Osteoblast (primary cell): ENCODE data around the gene RNMT. TPM values are rescaled to one million over a fixed set of nuclear protein-coding genes. Genes with fewer than 3 reads are reported as not detected.

Experiments used
- DNase-seq: peaks from one replicate; pipeline ENCODE4 v3.0.0; 2011; ENCODE audit warnings: low spot score, mixed read lengths; ENCODE audit not compliant: insufficient read length; ENCODE audit errors: missing footprints
- H2AFZ ChIP-seq: 2 replicates; pipeline ENCODE4 v1.6.0; 2011; ENCODE audit warnings: mild to moderate bottlenecking, low read length
- H3K27ac ChIP-seq: 2 replicates; pipeline ENCODE4 v1.5.1; 2011; ENCODE audit warnings: mild to moderate bottlenecking, low read depth, low read length, moderate library complexity
- H3K27me3 ChIP-seq: 2 replicates; pipeline ENCODE4 v1.6.0; 2012; ENCODE audit warnings: mild to moderate bottlenecking, control low read depth, inconsistent platforms, low read length, moderate library complexity; ENCODE audit not compliant: insufficient read depth
- H3K36me3 ChIP-seq: 2 replicates; pipeline ENCODE4 v1.5.1; 2011; ENCODE audit warnings: mild to moderate bottlenecking, low read length, control low read depth, moderate library complexity; ENCODE audit not compliant: insufficient read depth
- H3K4me1 ChIP-seq: 2 replicates; pipeline ENCODE4 v1.5.1; 2011; ENCODE audit warnings: mild to moderate bottlenecking, low read length, control low read depth, moderate library complexity; ENCODE audit not compliant: insufficient read depth
- H3K4me2 ChIP-seq: 2 replicates; pipeline ENCODE4 v1.6.0; 2011; ENCODE audit warnings: mild to moderate bottlenecking, low read length; ENCODE audit not compliant: insufficient read depth
- H3K4me3 ChIP-seq: fragments of 200-600 bp; sonication (generic); 3 replicates; pipeline ENCODE4 v1.5.1; 2012; ENCODE audit warnings: mild to moderate bottlenecking, low read length, inconsistent platforms; ENCODE audit not compliant: insufficient read depth
- H3K79me2 ChIP-seq: 2 replicates; pipeline ENCODE4 v1.6.0; 2012; ENCODE audit warnings: mild to moderate bottlenecking, low read length, control low read depth, inconsistent platforms; ENCODE audit not compliant: insufficient read depth
- H3K9me3 ChIP-seq: 2 replicates; pipeline ENCODE4 v1.5.1; 2011; ENCODE audit warnings: low read depth, low read length, control low read depth
- H4K20me1 ChIP-seq: 2 replicates; pipeline ENCODE4 v1.6.0; 2012; ENCODE audit warnings: mild to moderate bottlenecking, low read length, control low read depth; ENCODE audit not compliant: insufficient read depth
- CTCF ChIP-seq: IDR thresholded peaks from 2 replicates; pipeline ENCODE4 v1.5.1; 2011; ENCODE audit warnings: mild to moderate bottlenecking, low read depth, low read length, moderate library complexity; ENCODE audit errors: extremely low read depth
- total RNA-seq: library from RNA; depleted of rRNA; stranded (reverse); fragments of >200 nt; gene quantifications from 2 replicates; pipeline ENCODE4 v1.2.3, GENCODE V29; 2012

The RNMT gene
- total RNA-seq, 1 donor = 35.8 TPM

DNA sequence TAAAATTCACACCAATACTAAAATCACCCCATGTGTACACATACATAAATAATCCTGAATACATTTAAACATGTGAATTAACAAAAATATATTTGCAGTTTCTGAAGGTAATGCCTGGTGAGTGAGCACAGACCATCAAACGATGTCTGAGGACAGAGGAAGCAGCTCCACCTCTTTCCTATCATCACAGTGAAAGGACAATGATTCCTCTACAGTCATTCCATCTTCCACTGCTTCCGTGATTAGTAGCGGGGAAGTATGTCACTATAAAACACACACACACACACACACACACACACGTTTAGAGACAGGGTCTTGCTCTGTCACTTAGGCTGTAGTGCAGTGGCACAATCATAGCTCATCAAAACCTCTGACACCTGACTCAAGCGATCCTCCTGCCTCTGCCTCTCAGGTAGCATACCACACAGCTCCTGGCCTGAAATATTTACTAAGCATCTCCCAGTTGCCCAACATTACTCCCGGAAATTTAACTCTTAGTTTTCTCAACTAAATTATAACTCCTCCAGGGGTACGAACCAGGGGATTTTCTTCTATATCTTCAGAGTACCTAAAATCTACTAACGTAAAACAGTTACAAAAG, 12.9 kb upstream of the RNMT start:
- no peak for TF ChIP-seq CTCF
- H3K27ac ChIP-seq = no peak overlapping the region
- H4K20me1 ChIP-seq = peaks cover 20% of the 10 kb centered on the region
- peaks cover 3% of the 10 kb centered on the region for H3K4me1 ChIP-seq
- H2AFZ ChIP-seq = no peak overlapping the region
- H3K9me3 ChIP-seq = no peaks in the 10 kb centered on the region
- H3K36me3 ChIP-seq = no peaks in the 10 kb centered on the region
- H3K27me3 ChIP-seq = no peaks in the 10 kb centered on the region
- H3K4me2 ChIP-seq = no peak overlapping the region
- peaks cover 91% of the 10 kb centered on the region for H3K79me2 ChIP-seq
- H3K4me3 ChIP-seq = no peak overlapping the region
- DNase-seq = no peak

GRCh38 chr18:13715330-13715729, 11.1 kb upstream of the RNMT start:
- peaks cover 3% of the 10 kb centered on the region for H3K4me1 ChIP-seq
- DNase-seq = no peak
- TF ChIP-seq CTCF = no peak
- H3K79me2 ChIP-seq = peaks cover 91% of the 10 kb centered on the region
- no peaks in the 10 kb centered on the region for H3K27me3 ChIP-seq
- H4K20me1 ChIP-seq = peaks cover 28% of the 10 kb centered on the region
- H2AFZ ChIP-seq = no peak overlapping the region
- H3K4me3 ChIP-seq = no peak overlapping the region
- H3K4me2 ChIP-seq = no peak overlapping the region
- no peak overlapping the region for H3K27ac ChIP-seq
- H3K36me3 ChIP-seq = no peaks in the 10 kb centered on the region
- no peaks in the 10 kb centered on the region for H3K9me3 ChIP-seq

DNA sequence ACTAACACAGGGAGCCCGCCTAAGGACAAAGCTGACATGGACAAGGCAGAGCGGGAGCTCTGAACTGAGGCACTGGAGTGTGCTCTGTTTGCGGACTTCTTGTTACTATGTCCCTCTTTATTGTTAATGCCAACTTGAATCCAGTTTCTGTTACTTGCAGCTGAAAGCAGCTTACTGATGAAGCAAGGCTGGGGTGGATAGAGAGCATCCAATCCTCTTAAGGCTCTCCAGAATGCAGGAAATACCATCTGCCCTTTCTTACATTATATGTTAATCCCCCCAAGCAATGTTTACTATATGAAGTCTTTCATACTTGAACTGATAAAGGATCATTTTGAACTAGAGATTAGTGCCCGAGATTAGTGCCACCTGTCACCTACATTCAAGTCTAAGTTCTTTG, 9.6 kb upstream of the RNMT start:
- Histone ChIP-seq H2AFZ (no peak overlapping the region), H3K9me3 (no peaks in the 10 kb centered on the region), H3K4me1 (no peaks in the 10 kb centered on the region), H3K4me3 (no peak overlapping the region), H3K36me3 (no peaks in the 10 kb centered on the region), H3K27me3 (no peaks in the 10 kb centered on the region), H4K20me1 (peaks cover 33% of the 10 kb centered on the region), H3K27ac (no peak overlapping the region), H3K79me2 (peaks cover 94% of the 10 kb centered on the region), H3K4me2 (no peak overlapping the region)
- no peak for TF ChIP-seq CTCF
- no peak for DNase-seq

DNA sequence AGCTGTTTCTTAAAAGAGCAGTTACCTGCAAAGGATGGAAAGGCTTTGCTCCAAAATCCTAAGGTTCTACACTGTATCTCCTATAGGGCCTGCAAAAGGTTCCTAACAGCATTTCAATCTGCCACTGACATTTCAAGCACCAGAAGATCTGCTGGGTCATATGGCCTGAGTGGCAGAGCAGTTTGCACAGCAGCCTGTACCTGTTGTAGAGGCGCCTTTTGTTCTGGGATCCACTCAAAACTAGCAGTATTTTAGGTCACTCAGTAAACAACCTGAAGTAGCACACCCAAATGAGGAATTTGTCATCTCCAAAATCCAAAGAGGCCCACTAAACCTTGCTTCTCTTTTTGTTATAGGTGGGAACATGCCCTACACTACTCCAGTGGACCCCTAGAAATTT, 6.3 kb upstream of the RNMT start:
- H3K27me3 ChIP-seq = no peaks in the 10 kb centered on the region
- H3K4me1 ChIP-seq = peaks cover 8% of the 10 kb centered on the region
- H3K9me3 ChIP-seq = no peaks in the 10 kb centered on the region
- DNase-seq = no peak
- peaks cover 28% of the 10 kb centered on the region for H4K20me1 ChIP-seq
- no peak overlapping the region for H3K4me2 ChIP-seq
- no peak overlapping the region for H3K4me3 ChIP-seq
- H2AFZ ChIP-seq = no peak overlapping the region
- no peak for TF ChIP-seq CTCF
- peaks cover 96% of the 10 kb centered on the region for H3K79me2 ChIP-seq
- no peak overlapping the region for H3K27ac ChIP-seq
- H3K36me3 ChIP-seq = no peaks in the 10 kb centered on the region
